HG03558 (cell line): ENCODE results near the gene METTL8.
"Not testable (repeated sequence)": the region's sequence is repeated elsewhere in the genome, so short reads cannot be mapped to it uniquely, and the experiment has no call there.

Source experiments
- ATAC-seq: cut with Tn5 transposase; IDR thresholded peaks from one replicate; pipeline ENCODE4 v1.9.1; 2021; ENCODE audit warnings: moderate number of reproducible peaks; ENCODE audit not compliant: unreplicated experiment; ENCODE audit errors: extremely low read depth

Gene METTL8

DNA sequence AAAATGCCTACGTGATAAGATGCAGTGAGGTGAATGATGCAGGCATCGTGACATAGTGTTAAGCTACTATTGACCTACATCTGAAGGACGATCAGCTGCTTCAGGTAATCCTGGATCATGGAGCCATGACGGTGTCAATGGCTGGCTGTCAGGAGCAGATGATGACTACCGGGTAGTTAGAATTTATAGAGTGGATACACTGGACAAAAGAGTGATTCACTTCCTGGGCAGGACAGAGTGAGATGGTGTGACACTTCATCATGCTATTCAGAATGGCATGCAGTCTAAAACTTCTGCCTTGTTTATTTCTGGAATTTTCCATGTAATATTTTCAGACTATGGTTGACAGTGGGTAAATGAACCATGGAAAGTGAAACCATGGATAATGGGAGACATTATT lies 29.5 kb downstream of the METTL8 start:
- no peak for ATAC-seq

DNA sequence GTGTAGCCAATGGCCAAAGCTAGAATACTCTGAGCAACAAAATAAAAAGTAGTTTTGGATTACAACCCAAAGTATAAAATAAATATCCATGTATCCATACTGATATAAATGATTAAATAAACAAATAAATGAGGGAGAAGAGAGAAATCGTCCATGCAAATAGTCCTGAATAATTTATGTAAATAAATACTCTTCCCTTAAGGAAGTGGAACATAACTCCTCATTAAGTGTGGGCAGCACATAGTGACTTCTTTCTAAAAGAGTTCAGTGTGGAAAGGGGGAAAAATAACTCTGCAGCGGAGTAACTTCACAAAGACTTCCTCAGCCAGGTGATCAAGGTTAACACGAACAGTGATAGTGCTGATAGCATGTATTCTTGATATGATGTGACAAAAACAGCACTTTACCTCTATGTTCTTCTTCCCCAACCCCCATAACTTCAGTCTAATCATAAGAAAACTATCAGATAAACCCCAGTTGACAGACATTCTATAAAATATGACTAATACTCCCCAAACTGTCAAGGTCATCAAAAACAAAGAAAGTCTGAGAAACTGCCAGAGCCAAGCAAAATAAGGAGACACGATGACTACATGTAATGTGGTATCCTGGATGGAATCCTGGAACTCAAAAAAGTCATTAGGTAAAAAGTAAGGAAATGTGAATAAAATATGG lies 30.7 kb downstream of the METTL8 start:
- no peak for ATAC-seq

DNA sequence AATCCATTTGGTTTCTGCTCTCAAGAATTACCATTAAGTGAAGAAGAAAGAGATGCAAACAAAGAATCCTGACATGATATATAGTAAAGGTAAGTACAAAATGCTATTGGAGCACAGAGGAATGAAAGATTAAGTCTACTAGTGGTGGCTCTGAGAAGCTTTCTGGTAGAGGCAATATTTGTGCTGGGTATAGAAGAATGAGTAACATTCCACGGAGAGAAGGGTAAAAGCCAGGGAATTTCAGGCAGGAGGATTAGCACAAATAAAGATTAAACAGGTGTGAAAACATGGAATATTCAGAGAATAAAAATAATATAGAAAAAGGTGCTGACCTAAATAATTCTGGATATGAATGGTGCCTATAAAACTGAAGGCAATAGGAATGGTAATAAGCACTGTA lies 31.8 kb downstream of the METTL8 start:
- no peak for ATAC-seq

DNA sequence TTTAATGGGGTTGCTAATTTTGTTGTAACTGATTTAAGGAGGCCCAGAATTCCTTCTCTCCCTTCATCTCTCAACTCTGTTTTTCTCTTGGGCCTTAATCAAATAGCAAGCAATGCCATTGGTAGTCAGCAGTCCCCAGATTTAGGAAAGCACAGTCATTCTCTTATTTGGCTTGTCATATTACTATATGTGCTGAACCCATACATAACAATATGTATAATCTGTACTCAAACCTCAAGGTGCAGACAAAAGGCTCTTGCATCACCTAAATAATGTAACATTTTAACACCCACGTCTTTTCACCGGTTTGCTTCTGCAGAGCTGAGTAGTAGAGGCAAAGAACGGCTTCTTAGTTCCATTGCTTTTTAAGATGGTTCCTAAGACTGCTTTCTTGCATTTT lies 33.4 kb downstream of the METTL8 start:
- no peak for ATAC-seq

DNA sequence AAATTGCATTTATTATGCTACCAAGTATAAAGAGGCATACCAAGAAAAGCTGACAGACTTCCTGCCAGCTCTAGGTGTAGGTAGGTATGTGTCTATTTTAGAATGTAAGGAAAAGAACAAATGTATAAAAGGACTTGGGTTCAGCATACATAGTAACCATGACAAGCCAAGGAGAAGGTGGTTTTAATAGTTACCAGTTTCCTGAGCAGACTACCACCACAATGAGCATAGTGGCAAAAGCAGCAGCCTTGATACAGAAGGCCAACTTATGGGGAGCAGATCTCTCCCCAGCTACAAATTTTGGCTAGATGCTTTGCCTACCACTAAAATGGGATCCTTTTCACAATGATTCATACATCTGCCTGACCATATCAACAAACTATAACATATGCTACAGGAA lies 34.5 kb downstream of the METTL8 start:
- no peak for ATAC-seq

DNA sequence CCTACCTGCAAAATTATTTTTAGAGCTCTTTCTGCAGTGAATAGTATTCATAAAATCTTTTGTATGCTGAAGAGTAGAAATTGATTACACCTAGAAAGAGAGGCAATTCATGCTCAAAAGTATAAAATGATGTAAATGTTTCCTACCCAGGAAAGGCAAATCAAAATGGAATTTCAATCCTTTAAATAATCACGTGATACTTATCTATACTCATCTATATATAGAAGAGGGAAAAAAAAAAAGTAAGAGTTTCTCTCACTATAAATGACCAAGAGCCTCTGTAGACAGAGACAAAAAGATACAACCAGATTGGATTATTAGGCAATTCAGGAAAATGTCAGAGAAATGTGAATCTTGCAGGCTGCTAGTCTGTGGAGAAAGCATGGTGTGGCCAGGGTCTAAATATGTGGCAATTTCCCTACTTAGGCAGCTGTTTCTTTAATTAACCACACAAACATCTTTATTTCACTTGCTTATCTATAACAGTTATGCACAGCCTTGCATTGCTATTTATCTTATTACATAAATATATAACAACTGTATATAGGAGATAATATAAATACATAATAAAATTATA lies 39.5 kb downstream of the METTL8 start:
- ATAC-seq = no peak

DNA sequence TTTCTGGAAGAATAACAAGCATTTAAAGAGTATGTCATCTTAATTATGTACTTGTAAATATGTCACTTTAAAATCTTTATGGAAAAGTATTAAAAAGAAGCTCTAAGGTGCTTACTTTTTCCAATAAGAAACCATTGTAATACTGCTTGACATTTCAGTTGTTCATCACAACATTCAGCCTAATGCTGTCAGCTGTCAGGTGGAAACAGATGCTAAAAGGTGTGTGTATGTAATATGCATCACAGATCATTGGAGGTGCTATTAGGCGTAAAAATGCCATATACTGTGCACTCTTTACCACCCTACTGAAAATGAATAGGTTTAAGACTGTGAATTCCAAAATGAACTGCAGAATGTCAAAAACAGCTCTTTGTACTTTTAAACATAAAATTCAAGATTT lies 40.3 kb downstream of the METTL8 start:
- no peak for ATAC-seq

DNA sequence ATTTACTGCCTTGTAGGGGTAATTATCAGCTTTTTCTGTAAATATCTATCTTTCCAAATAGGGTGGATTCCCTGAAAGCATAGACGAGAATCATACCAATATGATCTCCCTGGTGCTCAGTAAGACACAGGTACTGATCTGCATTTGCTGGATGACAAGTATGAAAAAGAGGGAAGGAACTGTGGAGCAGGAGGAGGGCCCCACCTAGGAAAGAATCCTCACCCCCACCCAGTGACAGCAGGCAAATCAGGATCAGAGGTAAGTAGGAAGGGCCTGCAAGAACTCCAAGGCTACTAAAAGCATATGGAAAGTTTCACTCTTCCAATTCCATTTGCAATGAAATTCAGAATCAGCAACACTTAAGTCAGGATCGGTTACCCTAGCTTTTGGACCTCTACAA lies 42.3 kb downstream of the METTL8 start:
- no peak for ATAC-seq

DNA sequence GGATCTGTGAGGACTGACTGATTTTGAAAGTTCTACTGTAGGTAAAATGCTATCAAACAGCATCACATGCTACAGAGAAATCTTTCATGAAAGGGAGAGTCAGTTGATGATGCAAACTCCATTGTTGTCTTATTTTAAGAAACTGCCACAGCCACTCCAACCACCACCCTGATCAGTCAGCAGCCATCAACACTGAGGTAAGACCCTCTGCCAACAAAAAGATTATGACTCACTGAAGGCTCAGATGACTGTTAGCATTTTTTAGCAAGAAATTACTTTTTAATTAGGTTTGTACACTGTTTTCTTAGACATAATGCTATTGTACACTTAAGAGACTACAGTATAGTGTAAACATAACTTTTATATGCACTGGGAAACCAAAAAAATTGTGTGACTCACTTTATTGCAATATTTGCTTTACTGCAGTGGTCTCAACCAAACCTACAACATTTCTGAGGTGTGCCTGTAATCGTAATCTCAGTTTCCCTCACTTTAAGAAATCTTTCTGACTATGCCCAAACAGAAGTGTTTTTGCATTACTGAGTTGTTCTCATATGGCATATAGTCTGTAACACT lies 42.8 kb downstream of the METTL8 start:
- no peak for ATAC-seq

DNA sequence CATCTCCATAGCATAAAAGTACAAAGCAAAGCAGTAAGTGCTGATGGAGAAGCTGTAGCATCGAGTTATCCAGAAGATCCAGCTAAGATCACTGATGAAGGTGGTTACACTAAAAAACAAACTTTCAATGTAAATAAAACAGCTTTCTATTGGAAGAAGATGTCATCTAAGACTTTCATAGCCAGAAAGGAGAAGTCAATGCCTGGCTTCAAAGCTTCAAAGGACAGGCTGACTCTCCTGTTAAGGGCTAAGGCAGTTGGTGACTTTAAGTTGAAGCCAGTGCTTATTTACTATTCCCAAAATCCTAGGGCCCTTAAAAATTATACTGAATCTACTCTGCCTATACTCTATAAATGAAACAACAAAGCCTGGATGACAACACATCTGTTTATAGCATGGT lies 44.0 kb downstream of the METTL8 start:
- no peak for ATAC-seq

DNA sequence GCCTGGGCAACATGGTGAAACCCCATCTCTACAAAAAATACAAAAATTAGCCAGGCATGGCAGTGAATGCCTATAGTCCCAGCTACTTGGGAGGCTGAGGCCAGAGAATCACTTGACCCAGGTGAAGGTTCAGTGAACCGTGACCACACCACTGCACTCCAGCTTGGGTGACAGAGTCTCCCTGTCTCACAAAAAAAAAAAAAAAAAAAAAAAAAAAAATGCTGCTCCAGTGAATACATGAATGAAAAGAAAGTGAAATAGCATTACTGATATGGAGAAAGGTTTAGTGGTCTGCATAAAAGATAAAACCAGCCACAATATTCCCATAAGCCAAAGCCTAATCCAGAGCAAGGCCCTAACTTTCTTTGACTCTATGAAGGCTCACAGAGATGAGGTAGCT lies 44.5 kb downstream of the METTL8 start:
- no peak for ATAC-seq

DNA sequence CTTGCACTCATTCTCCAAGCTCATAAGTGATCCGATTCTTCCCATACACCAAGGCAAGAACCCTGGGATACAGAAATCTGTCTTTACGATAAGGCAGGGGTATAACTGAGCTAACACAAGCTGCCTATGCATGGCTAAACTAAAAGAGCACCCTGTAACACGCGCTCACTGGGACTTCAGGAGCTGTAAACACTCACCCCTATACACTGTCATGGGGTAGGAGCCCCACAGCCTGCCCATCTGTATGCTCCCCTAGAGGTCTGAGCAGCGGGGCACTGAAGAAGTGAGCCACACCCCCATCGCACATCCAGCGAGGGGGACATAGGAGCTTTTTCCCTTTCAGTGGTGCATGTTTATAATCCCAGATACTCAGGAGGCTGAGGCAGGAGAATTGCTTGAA lies 46.7 kb downstream of the METTL8 start:
- ATAC-seq = no peak

DNA sequence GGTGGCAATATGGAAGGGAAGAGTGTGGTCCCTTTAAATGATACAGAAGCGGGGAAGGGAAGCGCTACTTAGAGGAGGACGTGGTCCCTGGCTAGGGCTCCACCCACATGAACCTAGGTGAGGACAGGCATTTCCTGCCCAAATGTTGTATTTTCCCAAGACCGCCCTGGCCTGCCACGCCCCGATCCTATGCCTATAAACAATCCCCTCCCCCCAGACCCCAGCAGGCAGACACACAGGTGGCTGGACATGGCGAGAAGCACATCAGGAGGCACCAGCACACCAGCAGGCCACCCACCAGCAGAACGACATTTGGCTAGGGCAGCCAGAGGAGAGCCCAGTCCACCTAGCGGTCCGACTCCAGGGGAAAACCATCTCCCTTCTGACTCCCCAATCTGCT lies 47.2 kb downstream of the METTL8 start:
- ATAC-seq = no peak

DNA sequence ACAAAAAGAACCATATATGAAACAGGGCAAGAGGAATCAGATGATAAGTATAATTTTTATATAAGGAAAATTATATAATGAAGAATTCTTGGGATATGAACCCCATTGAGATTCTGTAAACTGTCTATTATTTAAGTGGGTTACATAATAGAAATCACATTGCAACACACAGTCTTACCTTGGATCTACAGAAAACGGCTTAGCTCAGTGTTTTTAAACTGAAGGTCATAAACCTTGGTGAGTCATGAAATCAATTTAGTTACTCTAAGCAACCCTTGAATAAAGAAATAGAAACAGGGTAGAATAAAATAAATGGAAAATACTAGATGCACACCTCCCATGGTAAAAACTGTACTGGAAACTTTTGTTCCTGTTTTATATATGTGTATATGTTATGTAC lies 50.7 kb downstream of the METTL8 start:
- ATAC-seq = no peak

DNA sequence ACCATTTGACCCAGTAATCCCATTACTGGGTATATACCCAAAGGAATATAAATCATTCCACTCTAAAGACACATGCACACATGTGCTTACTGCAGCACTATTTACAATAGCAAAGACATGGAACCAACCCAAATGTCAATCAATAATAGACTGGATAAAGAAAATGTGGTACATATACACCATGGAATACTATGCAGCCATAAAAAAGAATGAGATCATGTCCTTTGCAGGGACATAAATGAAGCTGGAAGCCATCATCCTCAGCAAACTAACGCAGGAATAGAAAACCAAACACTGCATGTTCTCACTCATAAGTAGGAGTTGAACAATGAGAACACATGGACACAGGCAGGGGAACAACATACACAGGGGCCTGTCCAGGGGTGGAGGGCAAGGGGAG lies 51.6 kb downstream of the METTL8 start:
- ATAC-seq = not testable (repeated sequence)

DNA sequence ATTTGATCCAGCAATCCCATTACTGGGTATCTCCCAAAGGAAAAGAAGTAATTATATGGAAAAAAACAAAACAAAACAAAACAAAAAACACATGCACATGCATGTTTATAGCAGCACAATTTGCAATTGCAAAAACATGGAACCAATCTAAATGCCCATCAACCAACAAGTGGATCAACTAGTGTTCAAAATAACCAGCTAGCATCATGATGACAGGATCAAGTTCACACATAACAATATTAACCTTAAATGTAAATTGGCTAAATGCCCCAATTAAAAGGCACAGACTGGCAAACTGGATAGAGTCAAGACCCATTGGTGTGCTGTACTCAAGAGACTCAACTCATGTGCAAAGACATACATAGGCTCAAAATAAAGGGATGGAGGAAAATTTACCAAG lies 55.9 kb downstream of the METTL8 start:
- ATAC-seq = not testable (repeated sequence)

DNA sequence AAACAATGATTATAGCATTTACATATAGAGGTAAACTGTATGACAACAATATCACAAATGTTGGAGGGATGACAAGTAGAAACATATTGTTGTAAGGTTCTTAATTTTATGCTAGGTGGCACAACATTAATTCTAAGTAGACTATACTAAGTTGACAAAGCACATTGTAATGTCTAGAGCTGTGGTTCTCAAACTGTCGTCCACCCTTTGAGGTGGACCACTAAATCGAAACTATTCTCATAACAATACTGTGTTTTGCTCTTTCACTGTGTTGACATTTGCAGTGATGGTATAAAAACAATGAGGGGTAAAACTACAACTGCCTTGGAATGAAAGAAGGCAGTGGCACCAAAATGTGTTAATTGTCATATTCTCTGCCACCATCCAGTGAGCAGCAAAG lies 66.1 kb downstream of the METTL8 start:
- ATAC-seq = no peak

DNA sequence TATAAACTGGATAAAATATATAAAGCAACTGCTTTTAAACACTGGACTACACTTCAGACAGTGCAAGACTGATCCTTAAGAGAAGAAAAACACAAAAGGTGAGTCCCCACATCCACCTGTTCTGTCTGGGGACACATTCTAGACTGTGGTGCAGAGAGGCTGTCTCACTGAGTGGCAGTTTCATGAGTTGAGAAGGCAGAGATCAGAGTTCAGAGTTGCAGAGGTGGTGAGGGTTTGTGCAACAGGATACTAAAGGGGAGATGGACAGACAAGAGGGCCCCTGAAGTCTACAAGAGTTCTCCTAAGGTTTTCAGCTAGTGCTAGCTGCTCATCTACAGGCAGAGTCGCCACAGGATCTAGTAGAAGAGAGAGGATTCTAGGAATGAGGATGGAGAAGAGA lies 68.0 kb downstream of the METTL8 start:
- ATAC-seq = no peak

DNA sequence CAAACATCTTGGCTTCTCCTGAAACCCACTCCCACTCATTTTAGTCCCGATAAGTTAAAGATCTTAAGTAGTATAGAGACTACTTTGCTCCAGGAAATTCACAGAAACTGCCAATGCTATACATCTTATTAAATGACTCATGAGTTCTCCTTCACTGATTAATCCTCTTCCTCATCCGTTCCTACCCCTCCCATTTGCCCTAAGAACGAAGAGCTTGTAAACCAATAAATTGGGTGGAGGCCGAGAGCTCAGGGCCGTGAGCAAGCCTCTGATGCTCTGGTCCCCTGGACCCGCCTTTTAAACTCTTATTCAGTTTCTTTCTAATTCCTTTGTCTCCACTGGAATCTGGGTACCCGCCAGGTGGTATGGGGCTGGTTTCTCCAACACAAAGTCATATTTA lies 68.6 kb downstream of the METTL8 start:
- ATAC-seq = no peak

DNA sequence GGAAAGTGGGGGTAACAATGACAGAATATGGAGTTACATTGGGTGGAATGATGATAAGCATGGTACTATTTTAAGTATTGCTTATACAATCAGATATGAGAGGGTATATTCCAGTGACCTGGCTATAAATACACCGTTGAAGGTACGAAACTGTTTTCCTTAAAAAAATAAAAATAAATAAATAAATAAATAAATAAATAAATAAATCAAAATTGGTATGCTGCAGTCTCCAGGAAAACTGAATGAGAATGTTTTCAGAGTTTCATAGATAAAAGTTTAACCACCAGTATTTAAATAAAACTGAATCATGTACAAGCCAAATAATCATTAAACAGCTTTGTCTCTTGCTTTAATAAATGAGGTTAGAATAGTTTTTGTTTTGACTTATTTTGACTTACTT lies 71.4 kb downstream of the METTL8 start:
- ATAC-seq = no peak

DNA sequence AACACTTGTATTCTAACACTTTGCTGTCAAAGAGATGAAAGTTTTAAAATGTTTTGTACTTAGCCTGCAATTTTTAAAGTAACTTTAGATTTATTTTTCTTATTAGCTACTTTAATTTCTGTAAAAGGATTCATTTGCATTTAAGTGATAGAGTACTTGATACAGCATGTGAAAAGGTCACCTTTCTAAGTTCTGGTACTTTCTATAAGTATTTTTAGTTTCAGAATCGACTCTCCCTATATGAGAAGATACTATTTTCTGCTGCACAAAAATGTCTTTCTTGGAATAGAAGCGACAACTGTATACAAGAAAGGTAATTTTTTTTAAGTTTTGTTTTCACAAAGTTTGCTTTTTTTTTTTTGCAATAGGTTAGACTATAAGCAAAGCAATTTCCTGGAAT lies 72.9 kb downstream of the METTL8 start:
- ATAC-seq = no peak

DNA sequence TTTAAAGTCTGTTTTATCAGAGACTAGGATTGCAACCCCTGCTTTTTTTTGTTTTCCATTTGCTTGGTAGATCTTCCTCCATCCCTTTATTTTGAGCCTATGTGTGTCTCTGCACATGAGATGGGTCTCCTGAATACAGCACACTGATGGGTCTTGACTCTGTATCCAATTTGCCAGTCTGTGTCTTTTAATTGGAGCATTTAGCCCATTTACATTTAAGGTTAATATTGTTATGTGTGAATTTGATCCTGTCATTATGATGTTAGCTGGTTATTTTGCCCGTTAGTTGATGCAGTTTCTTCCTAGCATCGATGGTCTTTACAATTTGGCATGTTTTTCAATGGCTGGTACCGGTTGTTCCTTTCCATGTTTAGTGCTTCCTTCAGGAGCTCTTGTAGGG lies 80.0 kb downstream of the METTL8 start:
- ATAC-seq = not testable (repeated sequence)
